Cardiac septum (tissue), 1 donor: Measurements from ENCODE around the gene MBD5. TPM values are rescaled to one million over a fixed set of nuclear protein-coding genes. Genes with fewer than 3 reads are reported as not detected.
A peak's percentile ranks its signal among the peaks of the same experiment; 100 is the strongest.

Source experiments
- DNase-seq: peaks from one replicate; pipeline ENCODE4 v3.0.0-alpha.2; 2020; ENCODE audit warnings: low spot score
- intact Hi-C: fragments of 100-400 bp; cut with DNase I; formaldehyde crosslinking; loops from one replicate; pipeline ENCODE4 v1.14.0; 2022
- total RNA-seq: library from RNA; stranded (reverse); fragmentation: NEBNext Ultra II Directional; extraction: Animal tissue kit (Norgen Biotek cat#: 25700); gene quantifications from one replicate; pipeline ENCODE4 v1.2.1, GENCODE V29; 2021
- donor health status: DM: no; HTN: no; CAD: no.

MBD5 gene
- total RNA-seq, 1 donor from 2014 or later, result 32.4 TPM

GRCh38 chr2:148495586-148495985 is 474.7 kb downstream of the MBD5 start:
- intact Hi-C loops, result no loop called here
- no peak for DNase-seq

GRCh38 chr2:148501545-148501944 is 480.7 kb downstream of the MBD5 start:
- DNase-seq, result no peak
- intact Hi-C loops, result no loop called here

GRCh38 chr2:148503516-148503915 is 482.6 kb downstream of the MBD5 start:
- intact Hi-C loops, result no loop called here
- no peak for DNase-seq

GRCh38 chr2:148507970-148508369 is 487.1 kb downstream of the MBD5 start:
- no peak for DNase-seq
- intact Hi-C loops, result loop anchor here (5.0 kb wide), 2 partner anchors 516 to 571 kb away; no protein-coding TSS in a partner anchor

GRCh38 chr2:148508878-148509287 is 488.0 kb downstream of the MBD5 start:
- intact Hi-C loops, result loop anchor here (5.0 kb wide), 2 partner anchors 517 to 572 kb away; no protein-coding TSS in a partner anchor
- no peak for DNase-seq

GRCh38 chr2:148509288-148509902 is 488.5 kb downstream of the MBD5 start:
- peak; percentile 89 for DNase-seq
- intact Hi-C loops, result loop anchor here (5.0 kb wide), 2 partner anchors 517 to 572 kb away; no protein-coding TSS in a partner anchor

GRCh38 chr2:148511883-148512282 is 491.0 kb downstream of the MBD5 start:
- intact Hi-C loops, result no loop called here
- DNase-seq, result no peak

- DNase-seq, result no peak
- intact Hi-C loops, result no loop called here
Observed at GRCh38 chr2:148512501-148512900, 491.6 kb downstream of the MBD5 start.

GRCh38 chr2:148513427-148513826 is 492.5 kb downstream of the MBD5 start:
- intact Hi-C loops, result no loop called here
- DNase-seq, result no peak

GRCh38 chr2:148515120-148515519 is 494.2 kb downstream of the MBD5 start:
- intact Hi-C loops, result no loop called here
- DNase-seq, result no peak

- no peak for DNase-seq
Observed at GRCh38 chr2:148515976-148516375, 495.1 kb downstream of the MBD5 start.

GRCh38 chr2:148517296-148517695 is 496.4 kb downstream of the MBD5 start:
- no peak for DNase-seq
- intact Hi-C loops, result no loop called here

More at GRCh38 chr2:148515976-148516375, 495.1 kb downstream of the MBD5 start:
- intact Hi-C loops, result no loop called here

GRCh38 chr2:148517822-148518221 is 496.9 kb downstream of the MBD5 start:
- DNase-seq, result no peak
- intact Hi-C loops, result no loop called here

GRCh38 chr2:148519013-148519412 is 498.1 kb downstream of the MBD5 start:
- intact Hi-C loops, result no loop called here
- DNase-seq, result no peak

- intact Hi-C loops, result no loop called here
- DNase-seq, result no peak
Observed at GRCh38 chr2:148521181-148521580, 500.3 kb downstream of the MBD5 start.

- intact Hi-C loops, result no loop called here
- no peak for DNase-seq
Observed at GRCh38 chr2:148523315-148523714, 502.4 kb downstream of the MBD5 start.

- intact Hi-C loops, result no loop called here
- no peak for DNase-seq
Observed at GRCh38 chr2:148524519-148524919, 503.6 kb downstream of the MBD5 start.

GRCh38 chr2:148525130-148525529 is 504.2 kb downstream of the MBD5 start:
- DNase-seq, result no peak
- intact Hi-C loops, result no loop called here

GRCh38 chr2:148526509-148527346 is 505.8 kb downstream of the MBD5 start:
- no peak for DNase-seq
- intact Hi-C loops, result no loop called here

GRCh38 chr2:148527488-148528340 is 506.8 kb downstream of the MBD5 start:
- intact Hi-C loops, result no loop called here
- no peak for DNase-seq
